ENCODE measurements around the gene IL4. TPM values are rescaled to one million over a fixed set of nuclear protein-coding genes. Genes with fewer than 3 reads are reported as not detected.

IL4 gene
- total RNA-seq, 1 donor from 2014 or later: 21.6 TPM

DNA sequence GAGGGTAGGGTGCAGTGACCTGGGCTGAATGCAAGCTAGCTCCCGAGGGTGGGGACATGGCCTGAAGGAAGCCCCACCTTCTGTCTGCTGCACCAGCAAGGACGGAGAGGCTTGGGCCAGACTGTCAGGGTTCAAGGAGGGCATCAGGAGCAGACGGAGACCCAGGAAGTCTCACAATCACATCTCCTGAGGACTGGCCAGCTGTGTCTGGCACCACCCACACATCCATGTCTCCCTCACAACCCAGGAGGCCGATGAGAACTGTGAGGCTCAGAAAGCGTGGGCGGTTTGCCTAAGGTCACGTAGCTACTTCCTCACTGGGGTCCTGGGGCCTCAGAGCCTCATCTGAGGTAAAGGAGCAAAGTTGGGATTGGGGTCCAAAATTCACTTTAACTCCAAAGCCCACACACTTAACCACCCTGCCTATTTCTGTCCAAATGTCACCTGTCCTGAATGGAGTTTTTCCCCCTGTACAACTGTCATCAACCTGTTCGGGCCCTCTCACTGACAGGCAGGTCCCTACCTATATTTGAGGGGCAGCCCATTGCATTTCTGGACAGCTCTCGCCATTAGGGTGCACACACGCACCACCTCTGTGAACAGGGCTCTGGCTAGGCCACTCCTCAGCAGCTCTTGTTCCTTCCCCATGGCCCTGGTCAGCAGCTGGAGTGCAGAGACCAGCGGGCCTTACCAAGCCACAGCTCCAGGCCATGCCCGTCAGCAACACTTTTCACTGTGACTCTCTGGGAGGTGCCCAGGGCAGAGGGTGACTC lies 12.4 kb upstream of the IL4 start:
- peak overlapping the region; percentile 83 for H3K27ac Mint-ChIP-seq
- no peaks in the 10 kb centered on the region for H3K9me3 Mint-ChIP-seq
- H3K27me3 Mint-ChIP-seq (ENCODE audit: low read depth): no peaks in the 10 kb centered on the region
- no peak for DNase-seq (ENCODE audit: low spot score)
- H3K36me3 Mint-ChIP-seq (ENCODE audit: low read depth): peaks cover 27% of the 10 kb centered on the region
- peak overlapping the region; percentile 58 for H3K4me3 Mint-ChIP-seq (ENCODE audit: low read depth)
- H3K4me1 Mint-ChIP-seq (ENCODE audit: low read depth): peaks cover 78% of the 10 kb centered on the region
- intact Hi-C loops (cut with micrococcal nuclease): loop anchor here (5.0 kb wide), 3 partner anchors 91 to 161 kb away; no protein-coding TSS in a partner anchor

DNA sequence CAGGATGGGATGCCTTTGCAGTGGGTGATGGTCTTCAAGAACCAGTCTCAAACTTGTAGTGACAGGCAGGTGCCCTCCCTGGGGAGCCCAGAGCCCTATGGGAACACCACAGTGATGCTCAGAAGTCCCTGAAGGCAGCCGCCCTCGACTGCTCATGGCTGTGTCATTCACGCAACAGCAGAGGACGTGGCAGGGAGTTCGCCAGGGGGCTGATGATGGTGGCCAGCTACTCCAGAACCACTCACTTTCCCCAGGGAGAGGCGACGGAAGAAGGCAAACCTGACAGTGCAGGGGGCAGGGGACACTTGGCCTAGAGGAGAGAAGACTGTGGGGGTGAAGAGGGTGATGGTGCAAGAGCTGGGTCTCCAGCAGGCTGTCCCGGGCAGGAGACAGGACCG lies 11.8 kb upstream of the IL4 start:
- DNase-seq (ENCODE audit: low spot score): no peak
- no peaks in the 10 kb centered on the region for H3K27me3 Mint-ChIP-seq (ENCODE audit: low read depth)
- intact Hi-C loops (cut with micrococcal nuclease): loop anchor here (5.0 kb wide), 3 partner anchors 90 to 160 kb away; no protein-coding TSS in a partner anchor
- peak overlapping the region; percentile 83 for H3K27ac Mint-ChIP-seq
- no peaks in the 10 kb centered on the region for H3K9me3 Mint-ChIP-seq
- peak overlapping the region; percentile 55 for H3K4me3 Mint-ChIP-seq (ENCODE audit: low read depth)
- peaks cover 78% of the 10 kb centered on the region for H3K4me1 Mint-ChIP-seq (ENCODE audit: low read depth)
- H3K36me3 Mint-ChIP-seq (ENCODE audit: low read depth): peaks cover 27% of the 10 kb centered on the region

DNA sequence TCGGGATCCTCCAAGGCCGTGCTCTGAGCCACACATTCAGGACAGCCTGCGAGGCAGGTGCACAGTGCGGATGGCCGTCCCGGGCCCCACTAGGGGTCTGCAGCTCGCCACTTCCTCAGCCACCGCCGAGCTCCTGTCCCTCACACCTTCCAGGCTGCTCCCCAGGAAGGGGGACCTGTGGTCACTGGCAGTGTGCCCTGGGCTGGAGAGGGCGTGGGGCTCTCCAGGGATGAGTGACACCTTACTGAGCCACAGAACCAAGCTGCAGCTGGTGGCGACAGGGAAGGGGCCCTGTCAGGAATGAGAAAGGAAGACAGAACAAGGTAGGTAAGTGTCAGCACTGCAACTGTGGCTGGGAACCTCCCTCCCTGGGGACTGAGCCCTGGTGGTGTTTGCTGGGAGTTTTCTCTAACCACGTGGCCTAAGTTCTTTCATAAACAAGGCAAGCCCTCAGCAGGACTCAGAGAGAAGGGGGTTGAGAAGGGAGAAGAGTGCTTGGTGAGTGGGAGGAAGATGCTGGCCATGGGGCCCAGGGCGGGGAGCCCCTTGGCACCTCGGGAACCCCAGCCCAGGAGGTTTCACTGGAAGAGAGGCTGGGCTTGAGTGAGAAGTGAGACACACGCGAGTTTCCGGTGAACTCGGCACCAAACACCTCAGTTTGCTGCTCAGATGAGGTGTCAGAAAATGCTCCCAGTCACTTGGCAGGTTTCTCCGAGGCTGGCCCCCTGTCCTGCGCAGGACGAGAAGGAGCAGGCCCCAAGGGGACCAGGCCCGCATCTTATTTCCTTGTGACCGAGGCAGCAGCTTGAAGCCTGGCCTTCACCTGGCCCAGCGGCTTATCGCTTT lies 10.6 kb upstream of the IL4 start:
- no peaks in the 10 kb centered on the region for H3K27me3 Mint-ChIP-seq (ENCODE audit: low read depth)
- H3K4me3 Mint-ChIP-seq (ENCODE audit: low read depth): no peak overlapping the region
- H3K27ac Mint-ChIP-seq: peak overlapping the region; percentile 92
- no peaks in the 10 kb centered on the region for H3K9me3 Mint-ChIP-seq
- intact Hi-C loops (cut with micrococcal nuclease): loop anchor here (1.0 to 5.0 kb wide), 6 partner anchors 11 to 159 kb away; no protein-coding TSS in a partner anchor
- no peak for DNase-seq (ENCODE audit: low spot score)
- H3K36me3 Mint-ChIP-seq (ENCODE audit: low read depth): peaks cover 26% of the 10 kb centered on the region
- peaks cover 74% of the 10 kb centered on the region for H3K4me1 Mint-ChIP-seq (ENCODE audit: low read depth)

DNA sequence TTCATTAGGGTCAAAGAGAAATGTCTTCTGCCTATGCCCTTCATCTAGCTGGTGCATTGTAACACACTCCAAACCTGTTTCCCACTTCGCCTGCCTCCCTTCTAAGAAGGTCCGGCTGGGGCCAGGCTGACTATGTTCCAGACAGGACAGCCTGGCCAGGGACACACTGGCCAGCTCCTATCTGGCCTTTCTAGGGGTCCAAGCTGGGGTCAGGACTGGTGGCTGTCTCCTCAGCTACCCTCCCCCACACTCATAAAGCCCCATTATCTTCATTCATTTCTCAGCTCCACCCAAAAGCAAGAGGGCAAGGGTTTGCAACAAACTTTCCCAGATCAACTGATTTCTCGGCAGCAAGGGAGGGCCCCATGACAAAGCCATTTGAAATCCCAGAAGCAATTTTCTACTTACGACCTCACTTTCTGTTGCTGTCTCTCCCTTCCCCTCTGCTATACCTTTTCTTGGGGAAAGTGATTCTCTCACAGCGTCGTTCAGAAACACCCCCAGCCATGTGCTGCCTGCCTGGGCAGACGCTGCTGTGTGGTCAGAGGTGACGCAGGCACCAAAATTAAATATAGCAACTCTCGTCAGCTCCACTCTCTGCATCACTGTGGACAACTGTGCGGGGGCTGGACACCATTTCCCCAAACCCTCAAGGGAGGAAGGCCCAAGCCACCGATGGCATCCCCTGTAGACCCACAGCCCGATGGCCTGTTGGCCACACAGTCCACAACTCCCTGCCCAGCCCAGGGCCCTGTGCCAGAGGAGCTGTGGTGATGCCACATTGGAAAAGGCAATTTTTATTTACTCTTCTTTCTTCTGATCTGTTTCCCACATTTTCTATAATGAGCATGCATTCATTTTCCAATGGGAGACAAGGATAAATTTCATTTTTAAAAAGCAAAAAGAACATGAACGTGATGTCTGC lies 9.8 kb upstream of the IL4 start:
- H3K27ac Mint-ChIP-seq: peak overlapping the region; percentile 92
- peaks cover 18% of the 10 kb centered on the region for H3K36me3 Mint-ChIP-seq (ENCODE audit: low read depth)
- no peaks in the 10 kb centered on the region for H3K27me3 Mint-ChIP-seq (ENCODE audit: low read depth)
- peak overlapping the region; percentile 45 for H3K4me3 Mint-ChIP-seq (ENCODE audit: low read depth)
- peaks cover 65% of the 10 kb centered on the region for H3K4me1 Mint-ChIP-seq (ENCODE audit: low read depth)
- no peaks in the 10 kb centered on the region for H3K9me3 Mint-ChIP-seq
- intact Hi-C loops (cut with micrococcal nuclease): loop anchor here (1.0 to 5.0 kb wide), 7 partner anchors 10 to 158 kb away; no protein-coding TSS in a partner anchor
- no peak for DNase-seq (ENCODE audit: low spot score)

DNA sequence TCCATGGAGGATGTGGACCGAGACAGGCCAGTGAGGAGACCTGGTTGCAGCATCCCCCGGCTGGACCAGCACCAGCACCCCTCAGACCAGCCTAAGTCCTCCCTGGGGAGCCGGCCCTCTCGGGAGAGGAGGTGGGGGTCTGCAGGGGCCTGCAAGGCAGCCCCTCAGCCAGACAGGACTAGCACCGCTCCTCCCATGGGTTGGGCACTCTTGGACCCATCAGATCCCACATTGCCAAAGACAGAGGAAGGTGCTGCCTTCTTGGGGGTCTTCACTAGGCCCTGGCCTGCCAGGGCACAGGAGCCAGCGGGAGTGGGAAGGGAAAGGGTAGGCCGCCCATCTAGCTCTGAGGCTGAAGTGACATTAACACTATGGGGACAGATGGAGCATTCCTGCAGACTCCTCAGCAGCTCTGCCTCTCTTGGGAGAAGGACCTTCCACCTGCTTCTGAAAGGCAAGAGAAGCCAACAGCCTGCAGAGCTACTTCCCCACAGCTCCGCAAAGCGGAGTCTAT lies 9.0 kb upstream of the IL4 start:
- Mint-ChIP-seq H3K9me3 (no peaks in the 10 kb centered on the region), H3K4me3 (ENCODE audit: low read depth) (no peak overlapping the region), H3K36me3 (ENCODE audit: low read depth) (peaks cover 10% of the 10 kb centered on the region), H3K4me1 (ENCODE audit: low read depth) (peaks cover 63% of the 10 kb centered on the region), H3K27me3 (ENCODE audit: low read depth) (no peaks in the 10 kb centered on the region), H3K27ac (peak overlapping the region; percentile 92)
- intact Hi-C loops (cut with micrococcal nuclease): loop anchor here (1.0 to 5.0 kb wide), 4 partner anchors 24 to 158 kb away; no protein-coding TSS in a partner anchor
- no peak for DNase-seq (ENCODE audit: low spot score)

DNA sequence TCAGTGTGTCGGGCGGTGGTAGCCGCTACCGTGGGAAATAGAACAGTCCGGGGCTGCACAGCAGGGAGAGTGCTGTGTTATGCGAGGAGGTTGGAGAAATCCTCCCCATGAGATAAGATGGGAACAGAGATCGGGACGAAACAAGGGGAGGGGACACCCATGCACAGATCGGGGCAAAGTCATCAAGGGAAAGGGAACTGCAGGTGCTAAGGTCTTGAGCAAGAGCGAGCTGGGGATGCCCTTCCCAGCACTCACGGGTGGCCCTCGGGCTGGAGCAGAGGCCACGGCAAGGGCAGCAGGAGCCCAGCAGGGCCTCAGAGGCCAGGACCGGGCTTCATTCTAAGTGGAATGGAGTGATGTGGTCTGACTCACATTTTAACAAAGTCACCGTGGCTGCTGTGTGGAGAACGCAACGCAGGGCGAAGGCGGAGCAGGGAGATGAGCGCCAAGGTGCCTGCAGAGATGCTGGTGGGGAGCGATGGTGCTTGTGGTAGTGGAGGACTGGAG lies 8.2 kb upstream of the IL4 start:
- no peak overlapping the region for H3K4me3 Mint-ChIP-seq (ENCODE audit: low read depth)
- DNase-seq (ENCODE audit: low spot score): no peak
- intact Hi-C loops (cut with micrococcal nuclease): no loop called here
- peaks cover 55% of the 10 kb centered on the region for H3K4me1 Mint-ChIP-seq (ENCODE audit: low read depth)
- H3K27me3 Mint-ChIP-seq (ENCODE audit: low read depth): no peaks in the 10 kb centered on the region
- no peaks in the 10 kb centered on the region for H3K9me3 Mint-ChIP-seq
- peaks cover 3% of the 10 kb centered on the region for H3K36me3 Mint-ChIP-seq (ENCODE audit: low read depth)
- peak overlapping the region; percentile 21 for H3K27ac Mint-ChIP-seq

DNA sequence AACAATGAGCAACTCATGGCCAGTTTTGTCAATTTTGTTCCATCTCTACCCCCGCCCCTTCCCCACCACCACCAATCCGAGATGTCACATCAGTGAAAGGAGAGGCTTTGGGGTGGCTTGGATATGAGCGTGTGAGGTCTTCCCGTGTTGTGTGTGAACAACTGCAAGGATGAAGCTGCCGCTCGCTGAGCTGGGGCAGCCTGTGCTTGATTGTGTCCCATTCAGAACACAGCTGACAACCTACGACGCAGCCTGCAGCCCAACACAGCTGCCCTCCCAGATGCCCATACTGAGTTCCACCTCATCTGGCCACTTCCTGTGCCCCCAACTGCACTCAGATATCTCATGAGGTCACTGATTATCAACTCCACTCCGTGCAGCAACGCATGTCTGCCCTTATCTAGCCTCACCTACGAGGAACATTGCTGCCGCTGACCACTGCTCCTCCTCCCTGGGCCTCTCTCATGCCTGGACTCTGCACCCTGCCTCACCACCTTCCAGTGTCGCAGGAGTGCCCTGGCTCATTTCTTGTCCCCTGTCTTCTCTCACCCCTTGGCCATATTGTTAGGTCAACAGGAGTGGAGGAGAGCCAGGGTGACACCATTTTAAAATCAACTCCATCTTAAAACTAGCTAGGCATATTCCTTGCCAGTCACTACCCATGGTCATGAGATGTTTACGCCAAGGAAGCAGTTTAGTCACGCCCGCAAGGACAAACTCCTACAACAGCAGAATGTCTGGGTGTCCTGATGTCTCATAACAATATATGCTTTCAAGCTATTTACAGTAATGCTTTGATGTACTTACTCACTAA lies 7.3 kb upstream of the IL4 start:
- peaks cover 7% of the 10 kb centered on the region for H3K9me3 Mint-ChIP-seq
- H3K27me3 Mint-ChIP-seq (ENCODE audit: low read depth): no peaks in the 10 kb centered on the region
- H3K36me3 Mint-ChIP-seq (ENCODE audit: low read depth): no peaks in the 10 kb centered on the region
- DNase-seq (ENCODE audit: low spot score): no peak
- intact Hi-C loops (cut with micrococcal nuclease): no loop called here
- H3K27ac Mint-ChIP-seq: peak overlapping the region; percentile 29
- no peak overlapping the region for H3K4me3 Mint-ChIP-seq (ENCODE audit: low read depth)
- H3K4me1 Mint-ChIP-seq (ENCODE audit: low read depth): peaks cover 49% of the 10 kb centered on the region

DNA sequence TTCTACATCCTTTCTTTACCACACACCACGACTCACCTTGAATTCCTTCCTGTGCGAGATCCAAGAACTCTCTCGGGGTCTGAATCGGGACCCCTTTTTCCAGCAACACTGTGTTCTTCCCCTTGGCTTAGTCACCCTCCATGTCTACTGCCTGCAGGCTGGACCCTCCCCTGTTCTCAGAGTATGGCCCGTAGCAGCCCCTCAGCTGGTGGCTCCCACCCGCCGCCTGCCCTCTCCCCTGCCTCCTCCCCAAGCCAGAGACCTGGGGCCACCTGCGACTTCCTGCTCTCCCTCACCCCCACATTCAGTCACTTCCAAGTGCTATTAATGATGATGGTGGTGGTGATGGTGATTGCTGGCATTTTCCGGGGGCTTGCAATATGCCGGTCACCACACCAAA lies 6.5 kb upstream of the IL4 start:
- Mint-ChIP-seq H3K36me3 (ENCODE audit: low read depth) (no peaks in the 10 kb centered on the region), H3K27ac (peak overlapping the region; percentile 5), H3K9me3 (peaks cover 7% of the 10 kb centered on the region), H3K27me3 (ENCODE audit: low read depth) (no peaks in the 10 kb centered on the region), H3K4me3 (ENCODE audit: low read depth) (no peak overlapping the region), H3K4me1 (ENCODE audit: low read depth) (peaks cover 41% of the 10 kb centered on the region)
- DNase-seq (ENCODE audit: low spot score): no peak
- intact Hi-C loops (cut with micrococcal nuclease): no loop called here

DNA sequence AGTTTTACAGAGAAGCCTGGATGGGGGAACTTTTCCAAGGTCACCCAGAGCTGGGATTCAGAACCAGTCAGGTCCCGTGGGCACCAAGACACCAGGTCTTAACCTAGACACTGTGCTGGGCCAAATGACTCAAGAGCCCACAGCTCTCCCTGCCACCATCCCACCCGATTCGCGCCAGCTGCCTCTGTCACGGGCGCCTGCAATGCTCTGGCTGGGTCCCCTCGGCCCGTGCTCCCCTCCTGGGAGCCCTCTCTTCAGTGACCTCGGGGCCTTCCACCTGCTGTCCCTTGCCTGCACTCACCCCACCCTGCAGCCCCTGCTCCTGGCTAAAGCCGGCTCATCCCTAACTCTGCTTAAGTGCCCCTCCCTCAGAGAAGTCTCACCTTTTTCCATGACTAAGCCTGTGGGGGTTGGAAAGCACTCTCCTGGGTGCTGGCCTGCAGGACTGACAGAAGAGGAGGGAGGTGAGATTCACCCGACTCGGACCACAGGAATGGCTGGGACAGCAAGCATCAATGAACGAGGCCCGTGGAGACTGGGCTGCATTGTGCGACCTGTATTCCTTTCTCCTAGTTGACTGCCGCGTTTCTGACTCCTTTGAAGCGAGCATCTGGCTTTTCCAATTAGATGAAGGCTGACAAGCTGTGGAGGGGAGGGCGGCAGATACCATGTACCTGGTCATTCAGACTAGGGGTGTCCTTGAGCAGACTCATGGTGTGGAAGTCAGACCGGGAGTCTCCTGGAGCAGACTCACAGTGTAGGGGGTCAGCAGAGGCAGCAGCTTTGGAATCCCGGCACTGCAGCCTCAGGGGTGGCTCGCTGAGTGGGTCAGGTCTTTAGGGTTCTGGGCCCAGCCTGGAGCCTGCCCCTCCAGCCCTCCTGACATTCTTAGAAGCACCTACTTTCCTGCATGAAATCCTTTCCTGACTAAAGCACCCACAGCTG lies 5.8 kb upstream of the IL4 start:
- Mint-ChIP-seq H3K4me3 (ENCODE audit: low read depth) (no peak overlapping the region), H3K9me3 (peaks cover 7% of the 10 kb centered on the region), H3K27ac (no peak overlapping the region), H3K36me3 (ENCODE audit: low read depth) (no peaks in the 10 kb centered on the region), H3K27me3 (ENCODE audit: low read depth) (no peaks in the 10 kb centered on the region), H3K4me1 (ENCODE audit: low read depth) (peaks cover 39% of the 10 kb centered on the region)
- no peak for DNase-seq (ENCODE audit: low spot score)
- intact Hi-C loops (cut with micrococcal nuclease): no loop called here

DNA sequence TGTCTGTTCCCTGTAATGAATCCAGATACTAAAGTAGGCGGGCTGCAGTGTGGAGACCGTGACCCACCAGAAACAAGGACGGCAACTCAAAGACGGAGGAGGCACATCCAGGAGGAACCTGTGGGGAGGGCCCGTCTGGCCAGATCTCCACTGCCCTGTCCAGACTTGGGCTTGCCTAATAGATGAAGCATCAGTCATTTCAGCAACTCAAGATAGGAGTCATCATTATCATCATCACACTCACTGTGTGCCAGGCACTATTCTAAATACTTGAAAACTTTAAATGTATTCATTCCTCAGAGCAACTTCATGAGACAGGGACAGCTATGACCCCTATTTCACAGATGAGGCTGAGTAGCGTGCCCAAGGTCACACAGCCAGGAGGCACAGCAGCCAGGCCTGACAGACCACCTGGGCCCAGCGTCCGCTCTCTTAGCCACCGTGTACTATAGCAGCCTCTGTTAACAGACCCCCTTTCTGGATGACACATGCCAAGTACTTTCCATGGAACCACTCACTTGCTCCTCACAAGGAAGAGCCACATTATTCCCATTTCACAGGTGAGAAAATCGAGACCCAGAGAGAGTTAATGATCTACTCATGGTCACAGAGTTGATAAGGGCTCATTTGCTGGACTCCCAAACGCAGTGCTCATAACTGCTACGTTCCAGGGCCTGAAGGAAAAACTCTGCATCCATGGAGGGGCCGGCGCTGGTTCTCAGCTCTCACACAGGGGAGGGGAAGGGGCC lies 4.9 kb upstream of the IL4 start:
- Mint-ChIP-seq H3K4me1 (ENCODE audit: low read depth) (peaks cover 38% of the 10 kb centered on the region), H3K9me3 (peaks cover 7% of the 10 kb centered on the region), H3K36me3 (ENCODE audit: low read depth) (no peaks in the 10 kb centered on the region), H3K27ac (no peak overlapping the region), H3K4me3 (ENCODE audit: low read depth) (no peak overlapping the region), H3K27me3 (ENCODE audit: low read depth) (no peaks in the 10 kb centered on the region)
- intact Hi-C loops (cut with micrococcal nuclease): no loop called here
- no peak for DNase-seq (ENCODE audit: low spot score)

Data from activated T-helper 2 cell treated with anti-CD3 and anti-CD28 coated beads, Interferon-gamma antibody, Interleukin-2, Interleukin-4, amounts not matched to agents 10 μg/mL and 5 μg/mL and 100 μg/mL, durations not matched to agents 14 hours and 24 hours and 36 hours (primary cell).